Fibroblast of skin of abdomen (primary cell): Measurements from ENCODE around the gene PRR13.

ENCODE experiments used
- DNase-seq: peaks from one replicate; pipeline ENCODE4 v3.0.0-alpha.2; 2013

Gene PRR13

DNA sequence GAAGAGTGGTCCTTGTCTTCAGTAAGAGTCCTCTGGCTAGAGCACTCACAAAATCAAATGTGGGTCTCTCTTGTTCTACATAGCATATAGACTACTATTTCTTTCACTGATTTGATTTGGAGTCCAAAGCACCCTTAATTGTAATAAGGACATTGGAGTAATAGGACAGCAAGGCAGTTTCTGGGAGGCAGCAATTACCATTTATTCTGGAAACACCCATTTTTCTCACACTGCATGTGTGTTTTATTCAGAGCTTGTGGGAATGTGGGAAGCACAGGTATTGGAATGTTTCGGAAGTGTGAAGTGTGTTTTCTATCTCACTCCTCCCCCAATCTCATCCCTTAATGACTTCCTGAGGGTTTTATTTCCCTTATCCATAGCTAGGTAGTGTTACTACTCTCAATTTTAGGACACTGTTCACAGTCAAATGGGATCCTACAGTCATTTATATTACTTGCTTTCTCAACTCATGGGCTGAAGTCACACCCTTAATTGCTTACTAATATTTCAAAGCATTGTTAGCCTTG, 30.6 kb downstream of the PRR13 start:
- DNase-seq: no peak

DNA sequence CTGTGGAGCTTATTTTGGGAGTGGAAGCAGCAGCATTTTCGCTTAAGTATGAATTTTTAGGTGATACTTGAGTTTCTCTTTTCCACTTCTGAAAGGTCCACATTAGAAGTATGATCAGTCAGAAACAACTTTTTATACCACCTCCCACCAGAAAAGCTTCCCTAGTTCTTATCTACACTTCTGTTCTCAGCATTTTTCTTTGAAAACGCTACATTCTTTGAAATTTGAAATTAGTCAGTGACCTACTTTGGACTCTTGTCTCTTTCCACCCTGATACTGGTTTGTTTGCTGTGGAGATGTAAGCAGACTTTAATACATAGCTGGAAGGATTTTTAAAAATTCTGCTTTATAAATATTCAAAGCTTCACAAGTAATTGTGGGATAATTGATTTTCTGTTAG, 32.5 kb downstream of the PRR13 start:
- DNase-seq: no peak

DNA sequence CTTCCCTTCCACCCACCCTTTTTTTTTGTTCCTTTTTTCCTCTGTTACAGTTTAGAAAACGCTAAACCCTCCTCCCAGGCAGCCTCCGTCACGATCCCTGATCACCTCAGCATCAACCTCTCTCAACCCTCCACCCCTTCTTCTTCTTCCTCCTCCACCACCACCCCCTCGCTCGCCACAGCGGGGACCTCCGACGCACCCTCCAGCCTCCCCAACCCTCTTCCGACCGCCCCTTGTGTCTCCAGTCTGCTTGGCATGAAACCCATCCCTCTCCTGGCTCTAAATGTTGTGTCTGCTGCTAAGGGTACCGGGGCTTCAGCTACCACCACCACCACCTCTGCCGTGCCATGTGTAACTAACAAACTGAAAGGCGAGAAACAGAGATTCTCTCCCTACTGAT, 33.3 kb downstream of the PRR13 start:
- no peak for DNase-seq

DNA sequence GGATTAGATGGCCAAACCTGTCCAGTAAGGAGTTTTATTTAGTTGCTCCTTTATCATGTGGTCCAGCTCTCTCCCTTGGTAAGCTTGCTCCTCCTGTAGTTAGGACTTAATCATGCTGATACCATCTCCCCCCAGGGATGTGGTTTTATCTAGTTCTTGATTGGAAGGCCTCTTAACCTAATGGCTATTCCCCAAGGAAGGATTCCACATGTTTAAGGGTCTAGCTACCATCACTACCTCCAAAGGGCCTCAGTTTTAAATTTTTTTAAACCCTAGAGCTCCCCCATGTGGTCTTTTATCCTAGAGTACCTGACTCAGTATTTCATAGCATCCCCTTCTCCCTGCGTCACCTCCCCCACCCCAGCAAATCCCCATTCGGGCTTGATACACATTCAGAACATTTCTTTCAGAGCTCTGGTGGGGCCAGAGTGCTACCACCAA, 35.3 kb downstream of the PRR13 start:
- DNase-seq: peak; percentile 26

DNA sequence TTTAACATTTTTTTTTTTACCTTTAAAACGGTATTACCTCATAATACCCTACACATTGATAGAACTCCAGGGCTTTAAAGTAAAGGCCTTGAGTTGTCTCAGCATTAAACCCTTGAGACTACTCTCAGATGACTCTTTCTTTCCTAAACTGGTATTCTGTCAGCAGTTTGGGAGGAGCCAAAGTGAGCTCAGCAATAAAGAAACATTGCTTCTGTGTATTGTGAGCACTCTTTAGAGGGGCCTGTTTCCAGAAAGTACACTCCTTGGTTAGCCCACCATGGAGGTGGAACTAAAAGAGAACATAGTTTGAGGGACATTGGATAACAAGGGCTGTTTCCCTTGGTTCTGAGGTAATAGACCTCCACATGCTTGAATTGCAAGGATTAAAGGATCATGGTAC, 37.3 kb downstream of the PRR13 start:
- DNase-seq: no peak

DNA sequence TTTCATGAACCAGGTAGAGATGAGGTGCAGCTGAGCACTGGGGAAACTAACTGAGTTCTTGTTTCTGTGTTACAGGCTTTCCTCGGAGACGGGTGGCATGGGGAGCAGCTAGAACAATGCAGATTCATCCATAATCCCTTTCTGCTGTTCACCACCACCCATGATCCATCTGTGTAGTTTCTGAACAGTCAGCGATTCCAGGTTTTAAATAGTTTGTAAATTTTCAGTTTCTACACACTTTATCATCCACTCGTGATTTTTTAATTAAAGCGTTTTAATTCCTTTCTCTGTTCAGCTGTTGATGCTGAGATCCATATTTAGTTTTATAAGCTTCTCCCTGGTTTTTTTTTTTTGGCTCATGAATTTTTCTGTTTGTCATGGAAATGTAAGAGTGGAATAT, 37.8 kb downstream of the PRR13 start:
- DNase-seq: no peak

DNA sequence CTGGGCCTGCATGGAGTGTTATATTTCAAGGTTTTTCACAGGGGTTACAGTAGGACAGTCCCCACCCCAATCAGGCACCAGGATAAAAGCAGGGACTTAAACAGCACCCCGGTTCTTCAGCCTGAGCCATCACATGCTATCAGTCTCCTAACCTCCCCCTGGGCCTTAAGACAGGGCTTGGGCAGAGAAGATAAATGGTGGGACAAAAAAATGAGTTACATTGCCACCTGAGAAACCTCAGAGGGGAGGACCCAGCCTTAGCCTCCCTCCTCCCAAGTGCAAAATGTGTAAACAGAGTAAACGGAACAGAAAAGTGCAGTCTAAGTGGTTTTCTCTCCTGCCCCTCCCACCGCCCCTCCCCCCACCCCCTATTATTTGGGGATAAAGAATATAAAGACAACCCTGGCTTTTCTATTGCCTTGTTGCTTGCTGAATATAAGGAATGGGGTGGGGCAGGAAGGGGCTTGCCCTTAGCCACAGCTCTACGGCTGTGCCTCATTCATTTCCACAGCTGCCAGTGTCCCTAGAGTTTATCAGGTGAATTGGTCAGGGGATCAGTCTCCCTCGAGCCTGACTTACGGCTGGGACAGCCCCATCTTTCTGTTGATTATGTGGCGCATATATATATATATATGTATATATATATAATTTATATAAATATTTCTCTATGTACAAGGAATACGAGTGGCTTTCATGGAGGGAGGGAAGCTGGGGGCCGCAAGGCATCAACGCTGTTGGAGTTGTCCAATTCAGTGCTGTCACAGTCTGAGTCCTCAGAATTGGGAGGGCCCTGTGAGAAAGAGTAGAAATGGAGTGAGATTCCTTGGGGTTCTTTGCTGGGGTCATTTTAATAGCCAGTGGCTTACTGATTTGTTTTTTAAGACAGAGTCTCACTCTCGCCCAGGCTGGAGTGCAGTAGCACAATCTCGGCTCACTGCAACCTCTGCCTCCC, 39.2 kb downstream of the PRR13 start:
- DNase-seq: no peak

DNA sequence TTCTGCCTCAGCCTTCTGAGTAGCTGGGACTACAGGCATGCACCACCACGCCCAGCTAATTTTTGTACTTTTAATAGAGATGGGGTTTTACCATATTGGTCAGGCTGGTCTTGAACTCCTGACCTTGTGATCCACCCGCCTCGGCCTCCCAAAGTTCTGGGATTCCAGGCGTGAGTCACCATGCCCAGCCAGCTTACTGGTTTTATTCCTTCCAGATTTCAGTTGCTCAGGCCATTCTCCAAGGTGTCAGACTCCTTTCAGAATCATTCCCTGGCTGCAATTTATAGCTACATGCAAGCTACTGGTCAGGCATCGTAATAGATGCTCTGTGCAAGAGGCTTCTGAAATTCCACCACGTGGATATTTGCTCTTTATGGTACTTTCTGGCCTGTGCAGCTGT, 39.9 kb downstream of the PRR13 start:
- DNase-seq: peak; percentile 47

DNA sequence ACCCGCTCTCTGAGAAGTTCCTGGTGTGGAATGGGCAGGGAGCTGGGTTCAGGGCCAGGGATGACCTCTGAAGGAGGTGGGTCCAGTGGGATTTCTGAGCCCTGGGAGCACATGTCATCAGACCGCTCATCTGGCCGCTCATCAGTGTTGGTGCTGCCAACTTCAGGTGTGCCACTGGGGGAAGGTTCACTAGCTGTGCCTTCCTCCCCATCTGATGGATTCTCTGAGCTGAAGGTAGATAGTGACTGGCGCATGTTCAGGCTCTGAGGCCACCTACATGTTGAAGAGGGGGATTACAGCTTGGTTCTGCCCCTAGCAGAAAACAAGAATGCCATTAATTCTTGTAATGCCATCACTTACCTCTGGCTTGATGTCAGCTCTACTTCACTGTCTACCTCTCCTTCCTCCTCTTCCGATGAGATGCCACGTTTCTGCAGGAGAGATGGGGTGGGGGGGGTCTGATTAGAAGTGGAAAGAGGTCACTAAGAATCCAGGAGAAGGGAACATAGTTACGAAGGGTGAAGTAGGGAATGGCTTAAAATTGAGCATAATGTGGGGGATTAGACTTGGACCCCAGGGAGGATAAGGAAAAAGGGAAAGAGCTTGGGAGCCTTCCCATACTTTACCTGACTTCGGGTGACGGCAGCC, 40.5 kb downstream of the PRR13 start:
- peak; percentile 42 for DNase-seq

DNA sequence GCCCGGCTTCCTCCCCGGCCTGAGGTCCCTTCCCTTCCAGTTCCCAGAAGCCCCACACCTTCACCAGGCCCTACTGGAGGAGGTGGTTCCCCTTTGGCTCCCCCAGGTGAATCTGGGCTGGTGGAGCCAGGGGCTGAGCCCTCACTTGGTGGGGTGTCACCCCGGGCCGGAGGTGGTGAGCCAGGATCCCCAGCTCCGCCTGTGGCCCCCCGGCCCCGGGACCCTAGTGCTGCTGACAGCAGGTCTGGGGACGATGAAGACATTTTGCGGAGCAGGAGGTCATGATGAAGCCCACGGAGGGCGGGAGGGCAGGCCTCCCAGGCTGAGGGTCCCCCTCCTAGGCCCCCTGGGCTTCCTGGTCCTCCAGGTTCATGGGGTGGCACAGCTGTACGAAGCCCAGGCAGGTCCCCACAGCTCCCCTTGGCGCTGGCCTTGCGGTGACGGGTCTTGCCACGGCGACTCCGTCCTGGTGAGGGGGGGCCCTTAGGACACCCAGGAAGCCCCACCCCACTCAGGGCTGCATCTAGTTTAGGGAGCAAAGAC, 41.2 kb downstream of the PRR13 start:
- no peak for DNase-seq

DNA sequence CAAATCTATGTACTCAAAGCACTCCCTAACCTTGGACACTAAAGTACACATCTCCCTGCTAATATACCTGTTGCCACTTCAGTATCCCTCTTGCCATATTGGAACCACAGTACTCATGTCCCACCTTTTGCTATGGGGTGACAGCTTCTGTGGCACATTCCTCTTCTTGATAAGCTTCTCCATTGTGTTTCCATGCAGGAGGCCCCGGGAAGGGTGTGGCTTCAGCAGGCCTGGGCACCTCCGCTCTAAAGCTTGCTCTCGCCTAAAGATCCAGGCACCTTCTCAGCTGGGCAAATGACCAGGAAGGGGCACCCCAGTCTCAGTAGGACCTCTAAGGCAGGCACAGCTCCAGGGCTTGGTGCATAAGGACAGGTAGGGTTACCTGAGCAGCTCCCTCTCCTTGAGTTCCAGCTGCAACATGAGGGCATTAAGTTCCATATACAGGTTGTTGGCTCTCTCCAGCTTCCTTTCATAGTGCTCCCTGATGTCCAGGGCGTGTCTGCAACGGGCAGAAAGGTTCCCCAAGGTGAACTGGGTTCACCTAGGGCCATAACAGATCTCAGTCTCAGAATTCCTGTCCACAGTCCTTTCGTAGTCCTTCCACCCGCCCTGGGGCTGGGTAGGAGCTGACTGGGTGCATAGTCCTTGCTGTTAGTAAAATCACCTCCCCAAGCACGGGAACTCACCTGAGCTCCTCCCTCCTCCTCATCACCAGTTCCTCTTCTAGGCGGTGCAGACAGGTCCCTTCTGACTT, 41.9 kb downstream of the PRR13 start:
- DNase-seq: no peak

DNA sequence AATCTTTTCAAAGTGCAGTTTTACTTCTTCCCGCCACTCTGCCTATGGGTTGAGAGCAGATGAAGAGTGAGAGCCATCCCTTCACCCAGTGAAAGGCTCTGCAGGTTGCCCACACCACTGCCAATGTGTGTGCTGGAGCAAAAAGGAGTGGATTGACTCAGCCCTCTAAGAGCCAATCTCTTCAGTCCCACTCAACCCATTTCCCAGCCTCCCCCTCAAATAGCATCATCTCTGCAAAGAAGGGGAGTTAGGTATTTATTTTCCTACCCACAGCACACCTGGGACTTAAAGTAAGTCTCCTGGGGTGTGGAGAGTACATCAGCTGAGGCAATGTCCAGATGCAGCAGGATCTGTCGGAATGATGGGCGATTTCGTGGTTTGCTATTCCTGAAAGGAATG, 42.4 kb downstream of the PRR13 start:
- DNase-seq: no peak

DNA sequence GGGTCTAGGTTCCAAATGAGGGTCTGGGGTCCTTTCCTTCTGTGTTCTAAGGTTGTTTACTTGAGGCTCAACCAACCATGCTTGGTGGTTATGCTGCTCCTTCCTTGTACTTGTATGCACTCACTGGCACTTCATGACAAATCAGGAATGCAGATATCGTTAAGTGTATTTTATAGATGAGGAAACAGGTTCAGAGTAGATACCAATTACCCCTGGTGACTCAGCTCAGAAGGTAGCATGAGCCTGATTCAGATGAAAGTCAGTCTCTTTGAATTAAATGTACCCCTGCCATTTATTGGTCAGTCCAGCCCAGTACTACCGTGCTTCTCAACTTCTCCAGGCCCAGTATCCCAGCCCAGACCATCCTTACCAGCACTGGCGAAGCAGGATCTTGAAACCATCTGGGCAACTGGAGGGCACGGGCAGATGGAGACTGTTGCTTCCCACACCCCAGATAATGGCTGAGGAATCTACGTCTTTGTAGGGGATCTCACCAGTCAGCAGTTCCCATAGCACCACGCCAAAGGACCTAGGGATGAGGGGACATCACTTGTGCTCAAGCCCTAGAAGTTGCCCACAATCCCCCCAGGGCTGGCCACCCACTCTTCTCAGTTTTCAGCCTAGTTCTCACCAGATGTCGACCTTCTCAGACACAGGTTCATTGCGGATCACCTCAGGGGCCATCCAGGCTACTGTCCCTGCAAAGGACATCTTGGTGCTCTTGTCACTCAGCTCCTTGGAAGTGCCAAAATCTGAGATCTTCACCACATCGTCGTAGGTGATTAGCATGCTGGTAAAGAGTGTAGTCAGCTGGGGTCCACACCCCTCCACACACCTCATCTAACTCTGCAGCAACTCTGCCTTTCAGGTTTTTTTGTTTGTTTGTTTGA, 43.4 kb downstream of the PRR13 start:
- DNase-seq: no peak

DNA sequence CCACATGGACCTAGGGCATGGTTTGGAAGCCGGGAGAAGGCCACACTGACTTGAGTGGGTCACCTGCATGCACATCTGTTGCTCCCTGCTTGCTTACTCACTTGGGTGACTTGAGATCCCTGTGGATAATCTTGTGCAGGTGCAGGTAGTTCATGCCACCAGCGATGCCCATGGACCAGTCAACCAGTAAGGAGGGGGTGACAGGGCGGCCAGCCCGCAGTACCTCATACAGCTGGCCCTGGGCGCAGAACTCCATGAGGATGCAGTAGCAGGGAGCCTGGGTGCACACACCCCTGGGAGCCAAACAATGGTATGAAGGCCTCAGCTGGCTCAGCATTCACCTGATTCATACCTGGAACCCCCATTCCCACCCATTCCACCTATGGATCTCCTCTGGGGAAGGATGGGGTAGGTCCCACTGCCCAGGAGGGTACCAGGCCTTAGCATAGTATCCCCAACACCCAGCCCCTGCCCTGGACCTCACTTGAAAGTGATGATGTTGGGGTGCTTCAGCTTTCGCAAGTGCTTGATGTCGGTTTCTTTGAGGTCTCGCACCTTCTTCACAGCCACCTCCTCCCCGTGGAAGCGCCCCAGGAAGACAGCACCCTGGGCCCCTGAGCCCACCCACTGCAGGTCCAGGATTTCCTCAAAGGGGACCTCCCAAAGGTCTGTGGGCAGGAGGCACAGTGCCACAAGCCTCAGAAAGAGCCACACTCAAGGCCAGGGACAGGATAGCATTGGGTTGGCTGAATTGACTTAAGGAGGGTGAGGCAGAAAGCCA, 44.6 kb downstream of the PRR13 start:
- DNase-seq: no peak

DNA sequence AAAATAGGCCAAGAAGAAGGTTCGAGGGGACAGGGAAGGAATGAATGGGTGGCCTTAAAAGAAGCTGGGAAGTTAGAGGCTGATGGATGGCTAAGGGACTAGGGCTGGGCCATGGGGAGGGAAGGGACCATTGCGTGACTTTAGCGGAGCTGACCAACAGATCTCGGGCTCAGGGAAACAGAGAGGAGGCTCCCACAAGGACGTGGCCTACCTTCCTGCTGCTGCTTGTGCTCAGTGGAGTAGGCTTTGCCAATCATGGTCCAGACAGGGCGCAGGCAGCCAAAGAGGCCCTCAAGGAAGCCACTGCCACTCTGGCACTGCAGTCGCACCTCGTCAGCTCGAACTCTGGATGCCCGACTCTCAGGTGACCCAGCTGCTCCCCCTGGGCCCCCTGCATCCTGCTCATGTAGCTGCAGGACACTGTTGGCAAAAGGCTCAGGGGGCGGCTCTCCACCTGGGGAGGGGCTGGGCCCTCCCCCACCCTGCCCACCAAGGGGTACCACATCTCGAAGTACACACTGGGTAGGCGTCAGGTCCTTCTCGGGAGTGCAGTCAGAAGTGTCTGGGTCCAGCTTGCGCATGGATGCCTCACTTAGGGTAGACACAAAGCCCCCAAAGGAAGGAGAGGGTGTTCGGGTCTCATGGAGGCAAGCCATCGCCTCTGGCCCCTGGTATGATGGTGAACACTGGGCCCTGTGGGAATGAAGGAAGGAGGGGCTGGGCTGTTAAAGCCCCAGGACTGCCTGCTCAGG, 45.4 kb downstream of the PRR13 start:
- DNase-seq: no peak

DNA sequence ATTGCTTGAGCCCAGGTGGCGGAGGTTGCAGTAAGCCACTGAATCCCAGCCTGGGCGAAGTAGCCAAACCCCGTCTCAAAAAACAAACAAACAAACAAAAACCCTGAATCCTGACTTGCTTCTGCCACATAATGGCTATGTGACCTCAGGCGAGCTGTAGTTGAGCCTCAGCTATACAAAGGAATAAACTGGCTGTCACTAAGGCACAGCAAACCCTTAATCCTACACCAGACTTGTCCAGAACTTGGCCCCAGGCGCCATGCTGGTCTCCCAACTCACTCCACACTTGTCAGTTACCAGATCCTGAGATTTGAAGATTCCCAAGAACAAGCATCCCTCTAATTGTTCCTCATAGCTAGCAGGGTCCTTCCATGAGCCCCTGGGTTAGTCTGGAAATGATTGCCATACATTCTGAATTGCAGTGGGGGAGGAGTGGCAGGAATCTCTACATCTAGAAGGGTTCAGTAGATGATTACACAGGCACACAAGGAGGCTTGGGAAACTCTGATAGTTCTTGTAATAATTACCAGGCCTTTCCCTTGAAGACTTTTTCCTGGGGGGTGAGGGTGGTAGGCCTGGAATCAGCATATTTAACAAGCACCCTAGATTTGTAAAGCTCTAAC, 47.8 kb downstream of the PRR13 start:
- DNase-seq: no peak

DNA sequence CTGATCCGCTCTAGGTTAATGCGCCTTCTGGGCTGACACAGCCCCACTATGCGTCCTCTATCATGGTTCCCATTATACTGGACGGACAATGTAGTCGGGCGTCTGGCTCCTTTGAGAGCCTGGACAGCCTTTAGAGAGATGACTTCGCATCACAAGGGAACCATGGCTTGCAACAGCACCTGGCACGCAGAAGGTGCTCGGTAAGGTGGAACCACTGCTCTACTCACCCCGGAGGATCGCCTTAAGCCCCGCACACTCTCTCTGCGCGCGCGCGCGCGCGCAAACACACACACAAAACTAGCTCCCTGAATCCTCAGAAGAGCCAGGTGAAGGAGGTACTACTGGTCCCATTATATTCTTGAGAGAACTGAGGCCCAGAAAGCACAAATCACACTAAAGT, 50.7 kb downstream of the PRR13 start:
- no peak for DNase-seq

DNA sequence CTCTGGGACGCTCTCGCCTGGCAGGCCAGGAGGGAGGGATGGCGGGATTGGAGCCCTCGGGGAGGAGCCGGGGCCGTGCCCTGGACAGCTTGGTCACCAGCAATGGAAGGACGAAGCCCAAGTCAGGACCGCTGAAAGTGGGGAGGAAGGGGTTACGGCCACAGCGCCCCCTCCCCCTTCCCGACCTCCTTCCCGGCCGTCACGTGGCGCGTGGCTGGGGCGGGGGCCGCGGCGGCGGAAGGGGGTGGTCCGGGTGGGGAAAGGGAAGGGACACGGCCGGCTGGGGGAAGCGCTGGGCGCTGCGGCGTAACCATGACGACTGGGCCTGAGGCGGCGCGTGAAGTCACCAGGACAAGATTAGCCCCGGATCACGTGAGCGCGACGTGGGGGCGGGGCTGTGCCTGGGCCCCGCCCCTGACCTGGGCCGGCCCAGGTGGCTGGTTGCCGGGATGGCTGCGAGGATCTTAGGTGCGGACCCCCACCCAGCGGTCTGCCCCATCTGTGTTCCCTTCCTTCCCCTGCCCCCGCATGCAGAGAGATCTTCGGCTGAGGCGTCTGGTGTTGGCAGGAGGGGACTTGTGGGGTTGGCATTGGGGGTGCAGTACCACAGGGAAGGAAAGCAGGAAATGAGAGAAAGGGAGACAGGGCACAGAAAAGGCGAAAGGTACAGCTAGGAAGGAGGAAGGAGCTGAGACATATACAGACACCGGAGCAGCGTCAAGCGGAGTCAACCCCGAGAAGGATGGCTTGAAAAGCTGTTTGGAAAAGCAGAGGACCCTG, 51.5 kb downstream of the PRR13 start:
- DNase-seq: peak; percentile 89
